HCT116 (cell line): ENCODE measurements around the gene GP1BB. TPM values are rescaled to one million over a fixed set of nuclear protein-coding genes. Genes with fewer than 3 reads are reported as not detected.

Experiments
- ATAC-seq: fragments of 200-7000 bp; cut with Tn5 transposase; 2 replicates; pipeline ENCODE4 v1.9.1; 2020; ENCODE audit warnings: mild to moderate bottlenecking, moderate library complexity
- BruUV-seq: library from RNA; stranded (reverse); fragments of 400-500 nt; replicated peaks from 2 replicates; lab custom pipeline; 2021; lab: Mats Ljungman, UMichigan
- CTCF ChIA-PET: fragments of 300-600 bp; sonication (Branson Sonifier 250); formaldehyde crosslinking; loops from one replicate; lab custom pipeline; 2021; ENCODE audit warnings: antibody characterized with exemption; lab: Charles Lee
- POLR2A ChIA-PET: fragments of 300-600, 350-600 bp; sonication (Branson Sonifier 250); formaldehyde crosslinking; loops from one replicate; lab custom pipeline; 2021; ENCODE audit warnings: antibody characterized with exemption; lab: Charles Lee
- RAD21 ChIA-PET, 2 experiments: fragments of 300-600 bp; sonication (Branson Sonifier 250); formaldehyde crosslinking; loops; one replicate each; lab custom pipeline; 2023; ENCODE audit warnings: low total read pairs in 2 of 2; ENCODE audit not compliant: uncharacterized antibody in 2 of 2, unreplicated experiment in 2 of 2, low non-redundant PET in 1 of 2; lab: Charles Lee
- DNase-seq: peaks from one replicate; pipeline ENCODE4 v3.0.0-alpha.2; 2010; ENCODE audit warnings: low read depth, low spot score
- H2AFZ ChIP-seq: fragments of 200-600 bp; shearing (Covaris generic), sonication (generic); 2 replicates; pipeline ENCODE4 v1.6.1; 2017; ENCODE audit warnings: low read depth, mixed run types, mixed read lengths, antibody characterized with exemption, low read length; ENCODE audit not compliant: poor library complexity, severe bottlenecking
- H3K27ac ChIP-seq: 2 replicates; pipeline ENCODE4 v1.5.1; 2012; ENCODE audit warnings: low read depth, low read length
- H3K27me3 ChIP-seq: fragments of 200-600 bp; sonication (generic); 2 replicates; pipeline ENCODE4 v1.6.1; 2016; ENCODE audit warnings: mixed run types, low read length, mixed read lengths; ENCODE audit not compliant: insufficient read depth
- H3K36me3 ChIP-seq, 2 experiments: fragments of 200-500 bp in 1 of 2; fragments of 200-600 bp in 1 of 2; sonication (Bioruptor generic) in 1 of 2; sonication (generic) in 1 of 2; 2 replicates each; pipeline versions ENCODE4 v1.5.1 to v1.6.1; 2014 to 2016; ENCODE audit warnings: low read length in 2 of 2, inconsistent platforms in 1 of 2, mixed read lengths in 1 of 2, mixed run types in 1 of 2; ENCODE audit not compliant: insufficient read depth in 2 of 2, control insufficient read depth in 1 of 2
- H3K4me1 ChIP-seq, 2 experiments: fragments of 200-600 bp in 1 of 2; sonication (generic) in 1 of 2; 2 replicates each; pipeline versions ENCODE4 v1.5.1 to v1.6.1; 2012 to 2017; ENCODE audit warnings: low read length in 2 of 2, inconsistent platforms in 1 of 2, mild to moderate bottlenecking in 1 of 2, mixed read lengths in 1 of 2, mixed run types in 1 of 2, moderate library complexity in 1 of 2; ENCODE audit not compliant: insufficient read depth in 2 of 2, control insufficient read depth in 1 of 2
- H3K4me2 ChIP-seq: fragments of 200-600 bp; sonication (generic); 2 replicates; pipeline ENCODE4 v1.6.1; 2017; ENCODE audit warnings: mixed run types, low read length, mixed read lengths
- H3K4me3 ChIP-seq, 2 experiments: fragments of 200-600 bp in 1 of 2; sonication (generic) in 1 of 2; replicated peaks in 1 of 2; 2 replicates each; pipeline ENCODE4 v1.5.1; 2011 to 2016; ENCODE audit warnings: low read length in 2 of 2, control low read depth in 1 of 2, low read depth in 1 of 2, mild to moderate bottlenecking in 1 of 2, mixed read lengths in 1 of 2, mixed run types in 1 of 2
- H3K79me2 ChIP-seq: fragments of 200-600 bp; sonication (generic); 2 replicates; pipeline ENCODE4 v1.6.1; 2017; ENCODE audit warnings: mild to moderate bottlenecking, mixed run types, low read length, moderate library complexity, mixed read lengths; ENCODE audit not compliant: insufficient read depth
- H3K9ac ChIP-seq: fragments of 200-600 bp; sonication (generic); 2 replicates; pipeline ENCODE4 v1.6.1; 2016; ENCODE audit warnings: low read length, mixed read lengths
- H3K9me2 ChIP-seq: fragments of 200-600 bp; sonication (generic), shearing (Covaris generic); 2 replicates; pipeline ENCODE4 v1.6.1; 2017; ENCODE audit warnings: mixed run types, mild to moderate bottlenecking, moderate library complexity; ENCODE audit not compliant: insufficient read depth
- H3K9me3 ChIP-seq, 2 experiments: fragments of 200-500 bp in 1 of 2; fragments of 200-600 bp in 1 of 2; sonication (Bioruptor generic) in 1 of 2; sonication (generic) in 1 of 2; 2 replicates each; pipeline ENCODE4 v1.6.1; 2014 to 2017; ENCODE audit warnings: low read length in 2 of 2, mixed read lengths in 2 of 2, inconsistent platforms in 1 of 2, low read depth in 1 of 2, mild to moderate bottlenecking in 1 of 2, mixed run types in 1 of 2, moderate library complexity in 1 of 2; ENCODE audit not compliant: control insufficient read depth in 1 of 2, insufficient read depth in 1 of 2
- H4K20me1 ChIP-seq: fragments of 200-600 bp; sonication (generic), shearing (Covaris generic); 2 replicates; pipeline ENCODE4 v1.6.1; 2017; ENCODE audit warnings: mixed run types, mild to moderate bottlenecking, moderate library complexity; ENCODE audit not compliant: insufficient read depth
- CEBPB ChIP-seq: IDR thresholded peaks from 2 replicates; pipeline ENCODE4 v1.6.1; 2012; ENCODE audit warnings: low read depth
- EGR1 ChIP-seq: IDR thresholded peaks from 2 replicates; pipeline ENCODE4 v1.6.1; 2012; ENCODE audit warnings: low read depth
- ELF1 ChIP-seq: IDR thresholded peaks from 2 replicates; pipeline ENCODE4 v1.6.1; 2012; ENCODE audit warnings: low read depth, borderline replicate concordance
- EZH2phosphoT487 ChIP-seq: fragments of 200-600 bp; IDR thresholded peaks from 2 replicates; pipeline ENCODE4 v1.6.1; 2018; ENCODE audit warnings: antibody characterized with exemption, borderline replicate concordance
- FOSL1 ChIP-seq: IDR thresholded peaks from 2 replicates; pipeline ENCODE4 v1.6.1; 2012; ENCODE audit warnings: low read depth
- JUND ChIP-seq: IDR thresholded peaks from 2 replicates; pipeline ENCODE4 v1.6.1; 2012
- POLR2A ChIP-seq: IDR thresholded peaks from 2 replicates; pipeline ENCODE4 v1.7.0; 2011; ENCODE audit warnings: borderline replicate concordance; ENCODE audit not compliant: insufficient read depth, insufficient read length; ENCODE audit errors: extremely low read depth
- POLR2AphosphoS5 ChIP-seq: IDR thresholded peaks from 2 replicates; pipeline ENCODE4 v1.6.1; 2011; ENCODE audit warnings: mild to moderate bottlenecking, low read depth, low read length, moderate library complexity
- RAD21 ChIP-seq: IDR thresholded peaks from 2 replicates; pipeline ENCODE4 v1.6.1; 2012; ENCODE audit warnings: low read depth, mild to moderate bottlenecking
- SRF ChIP-seq: IDR thresholded peaks from 2 replicates; pipeline ENCODE4 v1.6.1; 2012; ENCODE audit warnings: low read depth
- TCF7L2 ChIP-seq: IDR thresholded peaks from 2 replicates; pipeline ENCODE4 v1.7.0; 2011; ENCODE audit warnings: borderline replicate concordance, inconsistent platforms; ENCODE audit not compliant: insufficient read depth, insufficient read length; ENCODE audit errors: extremely low read depth
- intact Hi-C: fragments of 100-400 bp; cut with micrococcal nuclease; formaldehyde crosslinking; loops from 2 replicates; pipeline ENCODE4 v1.10.0; 2022
- total RNA-seq: library from RNA; stranded (reverse); gene quantifications from one replicate; pipeline ENCODE4 v1.2.1, GENCODE V29; 2021; ENCODE audit not compliant: unreplicated experiment
- TF ChIP-seq, protein P1 (sequence below): IDR thresholded peaks from 2 replicates; pipeline ENCODE4 v1.6.1; 2012
- TF ChIP-seq, protein P2 (sequence below): IDR thresholded peaks from 2 replicates; pipeline ENCODE4 v1.6.1; 2012
- TF ChIP-seq, protein P3 (sequence below): IDR thresholded peaks from 2 replicates; pipeline ENCODE4 v1.6.1; 2011; ENCODE audit warnings: mild to moderate bottlenecking, low read length, moderate library complexity; ENCODE audit not compliant: insufficient replicate concordance; ENCODE audit errors: extremely low read depth

GP1BB gene
- total RNA-seq, 1 experiment from 2014 or later = 4.8 TPM

DNA sequence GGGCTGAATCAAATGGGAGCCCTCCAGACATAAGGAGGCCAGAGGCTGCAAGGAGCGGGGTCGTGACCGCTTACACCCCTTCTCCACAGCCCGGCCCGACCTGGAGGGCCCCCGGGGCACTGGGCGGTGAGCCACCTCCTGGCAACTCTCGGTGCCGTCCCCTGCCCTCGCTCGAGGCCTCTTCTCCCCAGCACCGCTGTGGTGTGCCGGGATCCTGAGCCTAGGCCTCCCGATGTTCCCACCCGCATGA is 432 bp upstream of the GP1BB start:
- Histone ChIP-seq H4K20me1 (no peaks in the 10 kb centered on the region), H3K27me3 (no peaks in the 10 kb centered on the region), H2AFZ (no peak overlapping the region), H3K9me3 (no peaks in the 10 kb centered on the region), H3K27ac (peak overlapping the region; percentile 40; the same call in 1 of the 2 replicates), H3K4me2 (peak overlapping the region; percentile 73), H3K9ac (peak overlapping the region; percentile 44; the same call in 1 of the 2 replicates), H3K4me1 (peaks cover 17 to 24% of the 10 kb centered on the region in 2 experiments), H3K4me3 (peak overlapping the region in 1 of 2 experiments; percentile 52; a peak in 3 of 4 replicates), H3K9me2 (no peaks in the 10 kb centered on the region), H3K36me3 (no peaks in the 10 kb centered on the region; a peak in 1 of 4 replicates), H3K79me2 (no peaks in the 10 kb centered on the region)
- intact Hi-C loops = no loop called here
- TF ChIP-seq TCF7L2 (no peak), SRF (no peak), JUND (no peak), POLR2AphosphoS5 (no peak), POLR2A (no peak), ELF1 (no peak), RAD21 (no peak), EZH2phosphoT487 (no peak), EGR1 (no peak), FOSL1 (no peak), CEBPB (no peak)
- TF ChIP-seq, protein P1, sequence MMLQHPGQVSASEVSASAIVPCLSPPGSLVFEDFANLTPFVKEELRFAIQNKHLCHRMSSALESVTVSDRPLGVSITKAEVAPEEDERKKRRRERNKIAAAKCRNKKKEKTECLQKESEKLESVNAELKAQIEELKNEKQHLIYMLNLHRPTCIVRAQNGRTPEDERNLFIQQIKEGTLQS = no peak
- TF ChIP-seq, protein P2, sequence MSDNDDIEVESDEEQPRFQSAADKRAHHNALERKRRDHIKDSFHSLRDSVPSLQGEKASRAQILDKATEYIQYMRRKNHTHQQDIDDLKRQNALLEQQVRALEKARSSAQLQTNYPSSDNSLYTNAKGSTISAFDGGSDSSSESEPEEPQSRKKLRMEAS = no peak
- TF ChIP-seq, protein P3, sequence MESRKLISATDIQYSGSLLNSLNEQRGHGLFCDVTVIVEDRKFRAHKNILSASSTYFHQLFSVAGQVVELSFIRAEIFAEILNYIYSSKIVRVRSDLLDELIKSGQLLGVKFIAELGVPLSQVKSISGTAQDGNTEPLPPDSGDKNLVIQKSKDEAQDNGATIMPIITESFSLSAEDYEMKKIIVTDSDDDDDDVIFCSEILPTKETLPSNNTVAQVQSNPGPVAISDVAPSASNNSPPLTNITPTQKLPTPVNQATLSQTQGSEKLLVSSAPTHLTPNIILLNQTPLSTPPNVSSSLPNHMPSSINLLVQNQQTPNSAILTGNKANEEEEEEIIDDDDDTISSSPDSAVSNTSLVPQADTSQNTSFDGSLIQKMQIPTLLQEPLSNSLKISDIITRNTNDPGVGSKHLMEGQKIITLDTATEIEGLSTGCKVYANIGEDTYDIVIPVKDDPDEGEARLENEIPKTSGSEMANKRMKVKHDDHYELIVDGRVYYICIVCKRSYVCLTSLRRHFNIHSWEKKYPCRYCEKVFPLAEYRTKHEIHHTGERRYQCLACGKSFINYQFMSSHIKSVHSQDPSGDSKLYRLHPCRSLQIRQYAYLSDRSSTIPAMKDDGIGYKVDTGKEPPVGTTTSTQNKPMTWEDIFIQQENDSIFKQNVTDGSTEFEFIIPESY = no peak
- ChIA-PET POLR2A (no interaction called here), CTCF (no interaction called here), RAD21 (no interaction called here)
- DNase-seq (no peak), ATAC-seq (no peak)
- BruUV-seq = no TSS peak
